Vagina (tissue), 2 donors: ENCODE results near the gene OR8B2.

Experiments used
- CTCF ChIP-seq, 3 experiments: fragments of 450-650 bp in 2 of 3; fragments of 200-600 bp in 1 of 3; sonication (generic) in 1 of 3; IDR thresholded peaks; one replicate each; pipeline ENCODE4 v1.5.1; 2017 to 2019; ENCODE audit warnings: antibody characterized with exemption in 3 of 3, mild to moderate bottlenecking in 2 of 3, moderate library complexity in 2 of 3
- POLR2AphosphoS5 ChIP-seq, 2 donors: sonication (generic); formaldehyde crosslinking; IDR thresholded peaks; one replicate each; pipeline ENCODE4 v1.9.0; 2017; ENCODE audit warnings: antibody characterized with exemption in 2 of 2, mild to moderate bottlenecking in 2 of 2, low read depth in 1 of 2; ENCODE audit not compliant: insufficient read depth in 1 of 2

- TF ChIP-seq CTCF (IDR thresholded peaks at IDR 0.05): no peak
- no peak for TF ChIP-seq POLR2AphosphoS5 (IDR thresholded peaks at IDR 0.05; ENCODE audit: insufficient read depth in 1 of 2, low read depth in 1 of 2)
Observed at GRCh38 chr11:124421043-124421442, 36.7 kb upstream of the OR8B2 start.
